Nucleus accumbens (tissue), 56 donors: ENCODE measurements around the gene KRTAP9-3.
"Not testable (repeated sequence)": the region's sequence is repeated elsewhere in the genome, so short reads cannot be mapped to it uniquely, and the experiment has no call there.

ENCODE experiments used
- DNase-seq, 56 donors: peaks; one replicate each; lab custom pipeline; 2025; lab: John Stamatoyannopoulos, UW

KRTAP9-3 gene

GRCh38 chr17:41232399-41233105 lies at the start of gene KRTAP9-3:
Gene KRTAP9-3 (plus strand): TSS chr17:41232449. CDS start chr17:41232502, 53 bp downstream.
- not testable (repeated sequence) for DNase-seq

DNA sequence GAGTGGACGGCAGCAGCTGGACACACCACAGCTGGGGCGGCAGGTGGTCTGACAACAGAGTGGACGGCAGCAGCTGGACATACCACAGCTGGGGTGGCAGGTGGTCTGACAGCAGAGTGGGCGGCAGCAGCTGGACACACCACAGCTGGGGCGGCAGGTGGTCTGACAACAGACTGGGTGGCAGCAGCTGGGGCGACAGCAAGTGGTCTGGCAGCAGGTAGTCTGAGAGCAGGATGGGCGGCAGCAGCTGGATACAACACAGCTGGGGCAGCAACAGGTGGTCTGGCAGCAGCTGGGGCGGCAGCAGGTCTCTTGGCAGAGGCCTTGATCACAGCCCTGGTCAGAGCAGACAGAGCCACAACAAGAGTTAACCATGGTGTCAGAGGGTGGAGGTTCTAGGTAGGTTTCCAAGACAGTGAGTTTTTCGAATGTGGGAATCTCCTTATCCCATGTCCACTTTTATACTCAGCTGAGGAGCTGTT lies 47.7 kb upstream of the KRTAP9-3 start, which contains the start of gene KRTAP4-1:
Gene KRTAP4-1 (minus strand): TSS at position 432 of the 482 bp plus-strand sequence. CDS start 57 bp downstream, at position 375.
- no peak for DNase-seq

DNA sequence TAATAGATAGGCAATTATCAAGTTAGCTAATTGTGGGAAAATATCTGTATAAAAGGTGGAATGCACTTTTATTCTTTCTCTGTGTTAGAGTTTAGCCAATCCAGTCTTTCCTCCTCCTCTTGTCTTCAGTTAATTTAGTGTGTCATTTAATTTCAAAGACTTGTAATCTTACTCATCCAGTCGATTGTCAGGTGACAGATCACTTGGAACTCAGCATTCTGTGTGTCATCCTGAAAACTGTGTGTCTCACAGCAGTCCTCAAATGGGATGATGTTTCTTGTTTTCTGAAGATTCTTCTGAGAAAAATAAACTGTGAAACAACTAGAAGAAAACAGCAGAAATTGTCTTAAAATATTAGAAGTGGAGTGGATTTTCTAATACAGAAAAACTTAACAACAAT lies 47.2 kb upstream of the KRTAP9-3 start:
- no peak for DNase-seq

DNA sequence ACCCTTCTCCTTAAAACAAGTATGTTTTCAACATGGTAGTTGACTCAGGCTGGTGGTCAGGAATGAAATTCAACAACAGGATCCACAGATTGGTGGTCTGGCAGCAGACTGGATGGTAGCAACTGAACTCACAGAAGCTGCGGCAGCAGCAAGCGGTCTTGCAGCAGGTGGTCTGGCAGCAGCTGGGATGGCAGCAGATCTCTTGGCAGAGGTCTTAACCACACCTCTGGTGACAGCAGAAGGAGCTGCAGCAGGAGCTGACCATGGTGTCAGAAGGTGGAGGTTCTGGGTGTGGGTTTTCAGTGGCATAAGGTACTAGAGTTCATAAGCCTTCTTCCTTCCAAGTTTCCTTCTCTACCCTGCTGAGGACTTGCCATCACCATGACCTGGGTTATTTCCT lies 45.4 kb upstream of the KRTAP9-3 start:
- no peak for DNase-seq

- not testable (repeated sequence) for DNase-seq
Measured at GRCh38 chr17:41189837-41190318, 42.4 kb upstream of the KRTAP9-3 start, which contains the start of gene KRTAP9-1. Gene KRTAP9-1 (plus strand): TSS chr17:41189887. CDS start chr17:41189887, 0 bp downstream.

DNA sequence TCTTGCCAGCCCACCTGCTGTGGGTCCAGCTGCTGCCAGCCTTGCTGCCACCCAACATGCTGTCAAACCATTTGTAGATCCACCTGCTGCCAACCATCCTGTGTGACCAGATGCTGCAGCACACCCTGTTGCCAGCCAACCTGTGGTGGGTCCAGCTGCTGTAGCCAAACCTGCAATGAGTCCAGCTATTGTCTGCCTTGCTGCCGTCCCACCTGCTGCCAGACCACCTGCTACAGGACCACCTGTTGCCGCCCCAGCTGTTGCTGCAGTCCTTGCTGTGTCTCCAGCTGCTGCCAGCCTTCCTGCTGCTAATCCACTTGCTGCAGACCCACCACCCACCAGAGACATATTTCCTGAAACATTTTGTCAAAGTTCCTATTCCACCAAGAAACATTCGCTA lies 41.9 kb upstream of the KRTAP9-3 start:
- DNase-seq = no peak

- no peak for DNase-seq
Measured at GRCh38 chr17:41196068-41196467, 36.2 kb upstream of the KRTAP9-3 start.

DNA sequence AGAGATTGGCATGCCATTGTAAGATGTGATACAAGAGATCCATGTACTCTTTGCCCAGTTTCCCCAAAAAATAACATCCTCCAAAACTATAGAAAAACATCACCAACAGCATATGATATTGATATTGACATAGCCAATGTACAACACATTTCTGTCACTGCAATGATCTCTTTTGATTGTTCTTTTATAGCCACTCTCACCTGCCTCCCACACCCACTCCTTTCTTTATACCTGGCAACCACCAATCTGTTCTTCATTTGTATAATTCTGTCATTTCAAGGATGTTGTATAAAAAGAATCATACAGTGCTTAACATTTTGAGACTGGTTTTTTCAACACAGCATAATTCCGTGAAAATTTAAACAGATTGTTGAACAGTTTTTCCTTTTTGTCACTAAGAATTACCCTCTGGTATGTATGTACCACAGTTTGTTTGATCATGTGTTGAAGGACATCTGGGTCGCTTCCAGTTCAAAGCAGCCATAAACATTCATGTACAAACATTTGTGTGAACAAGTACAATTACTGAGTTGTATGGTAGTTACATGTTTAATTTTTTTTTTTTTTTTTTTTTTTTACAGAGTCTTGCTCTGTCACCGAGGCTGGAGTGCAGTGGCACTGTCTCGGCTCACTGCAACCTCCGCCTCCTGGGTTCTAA lies 32.7 kb upstream of the KRTAP9-3 start:
- no peak for DNase-seq

GRCh38 chr17:41211845-41212466 lies 20.3 kb upstream of the KRTAP9-3 start:
- no peak for DNase-seq

- no peak for DNase-seq
Measured at GRCh38 chr17:41212524-41213169, 19.6 kb upstream of the KRTAP9-3 start.

DNA sequence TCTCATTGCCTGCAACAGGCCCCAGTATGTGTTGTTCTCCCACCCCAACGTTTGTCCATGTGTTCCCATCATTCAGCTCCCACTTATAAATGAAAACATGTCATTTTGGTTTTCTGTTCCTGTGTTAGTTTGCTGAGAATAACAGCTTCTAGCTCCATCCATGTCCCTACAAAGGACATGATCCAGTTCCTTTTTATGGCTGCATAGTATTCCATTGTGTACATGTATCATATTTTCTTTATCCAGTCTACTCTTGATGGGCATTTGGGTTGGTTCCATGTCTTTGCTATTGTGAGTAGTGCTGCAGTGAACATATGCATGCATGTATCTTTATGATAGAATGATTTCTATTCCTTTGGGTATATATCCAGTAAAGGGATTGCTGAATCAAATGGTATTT lies 16.6 kb upstream of the KRTAP9-3 start:
- DNase-seq = no peak

DNA sequence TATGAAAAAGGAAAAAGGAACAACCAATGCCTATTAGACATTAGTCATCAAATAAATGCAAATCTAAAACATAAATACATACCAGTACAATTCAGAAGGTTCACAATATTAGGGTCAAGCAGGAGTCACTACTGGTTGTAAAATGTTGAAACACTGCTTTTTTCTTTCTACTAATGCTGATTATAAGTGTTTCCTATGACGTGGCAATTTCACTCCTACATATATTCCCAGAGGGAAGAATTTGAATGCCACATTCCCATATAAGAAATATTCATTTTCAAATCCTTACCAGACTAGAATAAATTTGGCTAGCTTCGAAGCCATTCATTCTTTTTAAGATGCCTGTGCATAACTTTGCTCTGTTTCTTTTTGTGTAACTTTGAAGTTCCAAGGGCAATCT lies 8.4 kb upstream of the KRTAP9-3 start:
- DNase-seq = no peak

- no peak for DNase-seq
Measured at GRCh38 chr17:41226051-41226450, 6.2 kb upstream of the KRTAP9-3 start.

DNA sequence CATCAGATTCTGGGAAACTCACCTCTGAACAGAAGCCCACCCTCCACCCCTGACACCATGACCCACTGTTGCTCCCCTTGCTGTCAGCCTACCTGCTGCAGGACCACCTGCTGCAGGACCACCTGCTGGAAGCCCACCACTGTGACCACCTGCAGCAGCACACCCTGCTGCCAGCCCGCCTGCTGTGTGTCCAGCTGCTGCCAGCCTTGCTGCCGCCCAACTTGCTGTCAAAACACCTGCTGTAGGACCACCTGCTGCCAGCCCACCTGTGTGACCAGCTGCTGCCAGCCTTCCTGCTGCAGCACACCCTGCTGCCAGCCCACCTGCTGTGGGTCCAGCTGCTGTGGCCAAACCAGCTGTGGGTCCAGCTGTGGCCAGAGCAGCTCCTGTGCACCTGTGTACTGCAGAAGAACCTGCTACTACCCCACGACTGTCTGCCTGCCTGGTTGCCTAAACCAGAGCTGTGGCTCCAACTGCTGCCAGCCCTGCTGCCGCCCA lies 5.6 kb upstream of the KRTAP9-3 start, which contains the start of gene KRTAP9-2:
Gene KRTAP9-2 (plus strand): TSS at position 51 of the 498 bp plus-strand sequence. CDS start 7 bp downstream, at position 58.
- DNase-seq = not testable (repeated sequence)

- DNase-seq = no peak
Measured at GRCh38 chr17:41230094-41230493, 2.2 kb upstream of the KRTAP9-3 start.

GRCh38 chr17:41231731-41232130 lies 518 bp upstream of the KRTAP9-3 start:
- peak in 6 of 56 donors; percentile 0 to 27 (median 6) for DNase-seq

DNA sequence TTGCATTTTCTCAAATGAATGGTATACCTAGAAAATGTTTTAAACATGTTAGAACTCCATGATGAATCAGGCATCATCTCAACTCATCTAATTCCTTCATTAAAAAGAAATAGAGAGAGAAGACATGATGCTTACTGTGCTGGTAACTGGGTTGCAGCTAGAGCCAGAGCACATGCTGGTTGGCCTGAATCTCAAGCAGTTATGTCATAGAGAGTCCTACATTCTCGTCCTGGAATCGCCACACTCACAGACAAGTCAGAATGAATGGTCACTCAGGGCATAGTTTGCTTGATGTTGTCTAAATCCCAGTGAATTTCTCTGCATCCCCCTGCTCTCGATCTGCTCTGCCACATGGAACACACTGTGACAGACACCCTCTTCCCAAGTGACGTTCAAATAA lies 4.9 kb downstream of the KRTAP9-3 start:
- DNase-seq = not testable (repeated sequence)

DNA sequence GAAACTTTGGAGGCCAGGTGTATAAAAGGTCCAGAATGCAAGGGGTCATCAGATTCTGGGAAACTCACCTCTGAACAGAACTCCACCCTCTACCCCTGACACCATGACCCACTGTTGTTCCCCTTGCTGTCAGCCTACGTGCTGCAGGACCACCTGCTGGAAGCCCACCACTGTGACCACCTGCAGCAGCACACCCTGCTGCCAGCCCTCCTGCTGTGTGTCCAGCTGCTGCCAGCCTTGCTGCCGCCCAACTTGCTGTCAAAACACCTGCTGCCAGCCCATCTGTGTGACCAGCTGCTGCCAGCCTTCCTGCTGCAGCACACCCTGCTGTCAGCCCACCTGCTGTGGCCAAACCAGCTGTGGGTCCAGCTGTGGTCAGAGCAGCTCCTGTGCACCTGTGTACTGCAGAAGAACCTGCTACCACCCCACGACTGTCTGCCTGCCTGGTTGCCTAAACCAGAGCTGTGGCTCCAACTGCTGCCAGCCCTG lies 5.7 kb downstream of the KRTAP9-3 start, which contains the start of gene KRTAP9-8:
Gene KRTAP9-8 (plus strand): TSS at position 51 of the 489 bp plus-strand sequence. CDS start 53 bp downstream, at position 104.
- not testable (repeated sequence) for DNase-seq

DNA sequence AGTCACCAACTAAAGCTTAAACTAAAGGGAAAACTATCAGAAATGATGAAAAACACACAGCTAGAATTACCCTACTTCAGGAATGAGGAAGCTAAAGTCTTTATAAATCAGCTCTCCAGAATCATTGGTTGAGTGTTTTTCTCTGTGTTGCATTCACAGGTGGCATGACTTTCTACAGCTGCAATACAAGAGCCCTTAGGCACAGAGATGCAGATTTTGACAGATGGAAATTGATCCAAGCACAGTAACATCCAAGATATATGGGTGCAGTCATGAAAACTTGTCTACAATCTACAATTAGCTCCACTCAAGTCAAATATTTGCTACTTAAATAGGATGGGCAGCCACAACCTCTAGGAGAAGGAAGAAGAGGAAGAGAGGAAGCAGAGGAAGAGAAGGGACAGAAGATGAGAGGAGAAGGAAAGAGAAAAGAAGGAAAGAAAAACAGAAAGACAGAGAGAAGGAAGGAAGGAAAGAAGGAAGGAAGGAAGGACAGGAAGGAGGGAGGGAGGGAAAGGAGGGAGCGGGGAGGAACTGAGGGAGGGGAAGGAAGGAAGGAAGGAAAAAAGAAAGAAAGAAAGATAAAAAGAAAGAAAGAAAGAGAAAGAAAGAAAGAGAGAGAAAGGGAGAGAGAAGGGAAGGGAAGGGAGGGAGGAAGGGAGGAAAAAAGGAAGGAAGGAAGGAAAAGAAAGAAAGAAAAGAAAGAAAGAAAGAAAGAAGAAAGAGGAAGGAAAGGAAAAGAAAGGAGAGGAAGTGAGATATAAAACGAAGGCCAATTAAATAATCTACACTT lies 14.9 kb downstream of the KRTAP9-3 start:
- DNase-seq = not testable (repeated sequence)
